BJ (cell line): Measurements from ENCODE around the gene ZNF564. TPM values are rescaled to one million over a fixed set of nuclear protein-coding genes. Genes with fewer than 3 reads are reported as not detected.

Source experiments
- CTCF ChIA-PET: fragments of 350-600 bp; formaldehyde crosslinking; extraction: SDS; loops from one replicate; lab custom pipeline; 2021; ENCODE audit warnings: antibody characterized with exemption, inconsistent platforms; lab: Yijun Ruan, JAX
- POLR2A ChIA-PET: fragments of 300-600 bp; sonication (Branson Sonifier 250); formaldehyde crosslinking; extraction: SDS; loops from one replicate; lab custom pipeline; 2021; ENCODE audit warnings: antibody characterized with exemption; lab: Charles Lee
- DNase-seq: peaks from one replicate; pipeline ENCODE4 v3.0.0-alpha.2; 2011; ENCODE audit warnings: low read depth
- H3K27me3 ChIP-seq: 2 replicates; pipeline ENCODE4 v1.6.0; 2011; ENCODE audit warnings: low read length; ENCODE audit not compliant: control insufficient read depth, insufficient read depth
- H3K36me3 ChIP-seq: 2 replicates; pipeline ENCODE4 v1.5.1; 2011; ENCODE audit warnings: low read length; ENCODE audit not compliant: control insufficient read depth, insufficient read depth
- H3K4me3 ChIP-seq: 2 replicates; pipeline ENCODE4 v1.5.1; 2011; ENCODE audit warnings: low read depth, mild to moderate bottlenecking, control low read depth, low read length
- polyA minus RNA-seq: library from RNA; depleted of rRNA, polyadenylated mRNA; stranded (reverse); fragments of >200 nt; gene quantifications from 2 replicates; pipeline ENCODE4 v1.2.3, GENCODE V29; 2011; rRNA and poly(A)+ RNA removed
- polyA plus RNA-seq: library from polyadenylated mRNA; depleted of rRNA; stranded (reverse); fragments of >200 nt; gene quantifications from 2 replicates; pipeline ENCODE4 v1.2.3, GENCODE V29; 2011; rRNA removed
- TF ChIP-seq, protein P1 (sequence below): IDR thresholded peaks from 2 replicates; pipeline ENCODE4 v1.5.1; 2011; ENCODE audit warnings: low read depth, mild to moderate bottlenecking, control low read depth, inconsistent platforms, low read length, moderate library complexity; ENCODE audit not compliant: insufficient read depth

ZNF564 gene
- 1.4 and 2.9 TPM in 2 replicates for polyA plus RNA-seq
- polyA minus RNA-seq: 3.3 and 4.2 TPM in 2 replicates

DNA sequence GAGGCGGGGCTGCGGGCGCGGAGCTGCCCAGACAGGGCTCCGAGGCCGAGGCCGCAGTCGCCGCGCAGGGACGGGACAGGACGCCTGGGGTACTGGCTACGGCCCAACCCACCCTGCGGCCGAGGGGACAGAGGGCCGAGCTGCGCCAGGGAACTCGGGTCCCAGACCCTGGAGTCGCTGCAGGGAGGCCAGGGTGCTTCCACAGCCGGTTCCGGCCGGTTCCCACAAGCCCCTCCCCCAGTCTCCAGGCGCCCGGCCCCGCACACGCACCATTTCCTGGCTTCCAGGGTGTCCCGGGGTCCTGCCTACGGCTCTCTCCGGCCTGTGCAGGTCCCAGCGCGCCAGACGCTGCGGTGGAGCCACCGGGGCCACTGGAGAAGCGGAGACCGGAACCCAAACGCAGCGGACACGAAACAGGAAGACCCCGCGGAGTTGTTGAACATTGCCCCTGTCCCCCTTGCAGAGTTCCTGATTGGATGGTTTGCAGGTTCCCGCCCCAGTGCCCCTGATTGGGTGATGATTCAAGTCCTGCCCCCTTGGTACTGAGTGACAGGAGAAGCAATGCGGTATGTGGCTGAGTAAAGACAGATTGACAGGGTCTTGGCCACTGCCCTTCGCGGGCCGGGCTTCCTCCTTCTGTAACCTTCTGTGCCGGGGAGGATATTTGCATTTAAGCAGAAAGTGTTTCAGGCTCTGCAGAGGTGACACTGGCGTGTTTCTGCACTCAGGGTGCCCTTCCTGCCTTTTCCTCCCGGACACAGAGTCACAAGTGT lies at the start of gene ZNF564:
TSS of gene ZNF564 (minus strand) at position 423 of the 773 bp plus-strand sequence. CDS start at position 273, 150 bp downstream.
- ChIA-PET CTCF (interaction anchor here (0.6 to 1.5 kb wide), 7 partner anchors 8 to 1169 kb away, joined by 3 to 7 read pairs (median 3); no protein-coding TSS in a partner anchor), POLR2A (interaction anchor here (0.6 kb wide), 1 partner anchor 321 kb away, joined by 11 read pairs; no protein-coding TSS in a partner anchor)
- peaks cover 2% of the 10 kb centered on the region for H3K36me3 ChIP-seq
- H3K27me3 ChIP-seq: no peaks in the 10 kb centered on the region
- TF ChIP-seq, protein P1, sequence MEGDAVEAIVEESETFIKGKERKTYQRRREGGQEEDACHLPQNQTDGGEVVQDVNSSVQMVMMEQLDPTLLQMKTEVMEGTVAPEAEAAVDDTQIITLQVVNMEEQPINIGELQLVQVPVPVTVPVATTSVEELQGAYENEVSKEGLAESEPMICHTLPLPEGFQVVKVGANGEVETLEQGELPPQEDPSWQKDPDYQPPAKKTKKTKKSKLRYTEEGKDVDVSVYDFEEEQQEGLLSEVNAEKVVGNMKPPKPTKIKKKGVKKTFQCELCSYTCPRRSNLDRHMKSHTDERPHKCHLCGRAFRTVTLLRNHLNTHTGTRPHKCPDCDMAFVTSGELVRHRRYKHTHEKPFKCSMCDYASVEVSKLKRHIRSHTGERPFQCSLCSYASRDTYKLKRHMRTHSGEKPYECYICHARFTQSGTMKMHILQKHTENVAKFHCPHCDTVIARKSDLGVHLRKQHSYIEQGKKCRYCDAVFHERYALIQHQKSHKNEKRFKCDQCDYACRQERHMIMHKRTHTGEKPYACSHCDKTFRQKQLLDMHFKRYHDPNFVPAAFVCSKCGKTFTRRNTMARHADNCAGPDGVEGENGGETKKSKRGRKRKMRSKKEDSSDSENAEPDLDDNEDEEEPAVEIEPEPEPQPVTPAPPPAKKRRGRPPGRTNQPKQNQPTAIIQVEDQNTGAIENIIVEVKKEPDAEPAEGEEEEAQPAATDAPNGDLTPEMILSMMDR: no peak
- DNase-seq: peak; percentile 94
- H3K4me3 ChIP-seq: peak within 1 kb of the TSS; percentile 90

- no peak for DNase-seq
- ChIA-PET CTCF (interaction anchor here (1.4 kb wide), 1 partner anchor 13 kb away, joined by 5 read pairs; the partner anchor contains the start of genes ZNF490 and ZNF791), POLR2A (no interaction called here)
- Histone ChIP-seq H3K4me3 (no peak overlapping the region), H3K36me3 (peaks cover 10% of the 10 kb centered on the region), H3K27me3 (no peaks in the 10 kb centered on the region)
- TF ChIP-seq, protein P1: no peak
Measured at GRCh38 chr19:12597594-12597993, 46.3 kb upstream of the ZNF564 start.

DNA sequence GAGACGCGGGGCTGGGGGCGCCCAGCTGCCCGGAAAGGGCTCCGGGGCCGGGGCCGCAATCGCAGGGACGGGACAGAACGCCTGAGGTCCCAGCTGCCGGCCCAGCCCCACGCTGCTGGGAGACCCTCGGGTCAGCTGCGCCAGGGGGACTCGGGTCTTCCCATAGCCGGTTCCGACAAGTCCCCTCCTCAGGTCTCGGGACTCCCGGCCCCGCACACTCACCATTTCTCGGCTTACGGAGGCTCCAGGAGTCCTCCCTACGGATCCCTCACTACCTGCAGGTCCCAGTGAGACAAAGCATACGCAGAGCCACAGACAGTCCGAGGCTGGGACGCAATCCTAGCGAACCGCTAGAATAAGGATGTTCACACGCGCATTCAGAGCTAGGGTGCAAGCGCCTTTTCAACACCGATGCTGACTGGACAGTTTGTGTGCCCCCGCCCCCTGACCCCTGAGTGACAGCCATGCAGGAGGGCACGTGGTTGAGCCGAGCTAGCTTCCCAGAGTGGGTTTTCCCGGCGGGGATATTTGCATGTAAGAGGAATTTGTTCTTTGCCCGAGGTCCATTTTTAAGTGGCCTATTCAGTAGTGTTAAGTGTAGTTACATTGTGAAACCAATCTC lies 45.8 kb upstream of the ZNF564 start:
- no peak overlapping the region for H3K4me3 ChIP-seq
- peaks cover 8% of the 10 kb centered on the region for H3K36me3 ChIP-seq
- ChIA-PET CTCF (interaction anchor here (1.4 kb wide), 1 partner anchor 14 kb away, joined by 5 read pairs; the partner anchor contains the start of genes ZNF490 and ZNF791), POLR2A (no interaction called here)
- no peaks in the 10 kb centered on the region for H3K27me3 ChIP-seq
- no peak for DNase-seq
- TF ChIP-seq, protein P1: no peak

- ChIA-PET CTCF (no interaction called here), POLR2A (no interaction called here)
- DNase-seq: no peak
- H3K4me3 ChIP-seq: no peak overlapping the region
- peaks cover 8% of the 10 kb centered on the region for H3K36me3 ChIP-seq
- no peaks in the 10 kb centered on the region for H3K27me3 ChIP-seq
- TF ChIP-seq, protein P1: no peak
Measured at GRCh38 chr19:12596485-12596884, 45.2 kb upstream of the ZNF564 start.

DNA sequence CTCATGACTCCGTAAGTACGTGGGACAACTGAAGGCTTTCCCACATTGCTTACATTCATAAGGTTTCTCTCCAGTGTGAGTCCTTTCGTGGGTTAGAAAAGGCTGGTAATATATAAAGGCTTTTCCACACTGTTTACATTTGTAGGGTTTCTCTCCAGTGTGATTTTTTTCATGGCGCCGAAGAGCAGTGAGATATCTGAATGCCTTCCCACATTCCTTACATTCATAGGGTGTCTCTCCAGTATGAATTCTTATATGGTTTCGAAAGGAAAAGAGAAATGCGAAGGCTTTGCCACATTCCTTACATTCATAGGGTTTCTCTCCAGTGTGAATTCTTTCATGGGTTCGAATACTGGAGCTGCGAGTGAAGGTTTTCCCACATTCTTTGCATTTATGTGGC lies 29.8 kb upstream of the ZNF564 start:
- DNase-seq: no peak
- ChIA-PET POLR2A (no interaction called here), CTCF (no interaction called here)
- Histone ChIP-seq H3K27me3 (no peaks in the 10 kb centered on the region), H3K4me3 (no peak overlapping the region), H3K36me3 (peaks cover 9% of the 10 kb centered on the region)
- TF ChIP-seq, protein P1: no peak
